Smooth muscle cell (in vitro differentiated cells): Measurements from ENCODE around the gene KRI1. TPM values are rescaled to one million over a fixed set of nuclear protein-coding genes. Genes with fewer than 3 reads are reported as not detected.
"Not testable (repeated sequence)": the region's sequence is repeated elsewhere in the genome, so short reads cannot be mapped to it uniquely, and the experiment has no call there.

ENCODE experiments used
- DNase-seq: peaks from one replicate; lab custom pipeline; 2025; ENCODE audit not compliant: unreplicated experiment; lab: John Stamatoyannopoulos, UW
- H2AFZ ChIP-seq: fragments of 200-600 bp; sonication (generic); 2 replicates; pipeline ENCODE4 v1.6.0; 2016; ENCODE audit warnings: antibody characterized with exemption, low read depth, mild to moderate bottlenecking
- H3F3A ChIP-seq: fragments of 200-600 bp; sonication (generic); 2 replicates; pipeline ENCODE4 v1.6.0; 2017; ENCODE audit warnings: antibody characterized with exemption, low read depth
- H3K27ac ChIP-seq: fragments of 200-600 bp; sonication (generic); 2 replicates; pipeline ENCODE4 v1.5.1; 2016; ENCODE audit warnings: low read depth, mild to moderate bottlenecking
- H3K27me3 ChIP-seq: fragments of 200-600 bp; sonication (generic); 2 replicates; pipeline ENCODE4 v1.6.1; 2016; ENCODE audit warnings: low read depth, mild to moderate bottlenecking
- H3K36me3 ChIP-seq: fragments of 200-600 bp; sonication (generic); 2 replicates; pipeline ENCODE4 v1.5.1; 2016; ENCODE audit warnings: low read depth
- H3K4me1 ChIP-seq: fragments of 200-600 bp; sonication (generic); 2 replicates; pipeline ENCODE4 v1.5.1; 2016; ENCODE audit warnings: low read depth
- H3K4me2 ChIP-seq: fragments of 200-600 bp; sonication (generic); 2 replicates; pipeline ENCODE4 v1.6.0; 2016; ENCODE audit warnings: mild to moderate bottlenecking
- H3K4me3 ChIP-seq: fragments of 200-600 bp; sonication (generic); 2 replicates; pipeline ENCODE4 v1.5.1; 2016; ENCODE audit warnings: mild to moderate bottlenecking
- H3K79me2 ChIP-seq: fragments of 200-600 bp; sonication (generic); 2 replicates; pipeline ENCODE4 v1.6.0; 2016; ENCODE audit warnings: low read depth, mild to moderate bottlenecking
- H3K9ac ChIP-seq: fragments of 200-600 bp; sonication (generic); 2 replicates; pipeline ENCODE4 v1.6.0; 2016; ENCODE audit warnings: low read depth
- H3K9me3 ChIP-seq: fragments of 200-600 bp; sonication (generic); replicated peaks from 2 replicates; pipeline ENCODE4 v1.5.1; 2016; ENCODE audit warnings: low read depth
- H4K20me1 ChIP-seq: fragments of 200-600 bp; sonication (generic); 2 replicates; pipeline ENCODE4 v1.6.0; 2016; ENCODE audit warnings: low read depth
- WGBS: methylation state at CpG from one replicate; pipeline ENCODE4 v1.1.7; 2016; ENCODE audit warnings: low lambda C conversion rate; 5-methylcytosine and 5-hydroxymethylcytosine counted together
- polyA plus RNA-seq: library from polyadenylated mRNA; unstranded; fragments of >200 nt; fragmentation: Nextera tagmentation; extraction: Ambion mirVana; gene quantifications from 2 replicates; pipeline ENCODE4 v1.2.1, GENCODE V29; 2016
- total RNA-seq: library from RNA; depleted of rRNA; stranded (reverse); fragments of >200 nt; gene quantifications from 2 replicates; pipeline ENCODE4 v1.2.3, GENCODE V29; 2014
- TF ChIP-seq, protein P1 (sequence below): fragments of 200-600 bp; sonication (generic); IDR thresholded peaks from 2 replicates; pipeline ENCODE4 v1.5.1; 2017; ENCODE audit warnings: borderline replicate concordance, mild to moderate bottlenecking, antibody characterized with exemption; ENCODE audit not compliant: insufficient read depth, poor library complexity, severe bottlenecking

KRI1 gene
- total and polyA plus RNA-seq, 2 experiments from 2014 or later, result 7.1 to 10.1 TPM

GRCh38 chr19:10574462-10574861 is 8.7 kb upstream of the KRI1 start:
- no peaks in the 10 kb centered on the region for H4K20me1 ChIP-seq
- no peak overlapping the region for H3K4me3 ChIP-seq
- no peak overlapping the region for H3K9ac ChIP-seq
- H3K4me2 ChIP-seq, result no peak overlapping the region
- peaks cover 5% of the 10 kb centered on the region for H3F3A ChIP-seq
- no peaks in the 10 kb centered on the region for H3K79me2 ChIP-seq
- peaks cover 3% of the 10 kb centered on the region for H3K4me1 ChIP-seq
- TF ChIP-seq, protein P1, sequence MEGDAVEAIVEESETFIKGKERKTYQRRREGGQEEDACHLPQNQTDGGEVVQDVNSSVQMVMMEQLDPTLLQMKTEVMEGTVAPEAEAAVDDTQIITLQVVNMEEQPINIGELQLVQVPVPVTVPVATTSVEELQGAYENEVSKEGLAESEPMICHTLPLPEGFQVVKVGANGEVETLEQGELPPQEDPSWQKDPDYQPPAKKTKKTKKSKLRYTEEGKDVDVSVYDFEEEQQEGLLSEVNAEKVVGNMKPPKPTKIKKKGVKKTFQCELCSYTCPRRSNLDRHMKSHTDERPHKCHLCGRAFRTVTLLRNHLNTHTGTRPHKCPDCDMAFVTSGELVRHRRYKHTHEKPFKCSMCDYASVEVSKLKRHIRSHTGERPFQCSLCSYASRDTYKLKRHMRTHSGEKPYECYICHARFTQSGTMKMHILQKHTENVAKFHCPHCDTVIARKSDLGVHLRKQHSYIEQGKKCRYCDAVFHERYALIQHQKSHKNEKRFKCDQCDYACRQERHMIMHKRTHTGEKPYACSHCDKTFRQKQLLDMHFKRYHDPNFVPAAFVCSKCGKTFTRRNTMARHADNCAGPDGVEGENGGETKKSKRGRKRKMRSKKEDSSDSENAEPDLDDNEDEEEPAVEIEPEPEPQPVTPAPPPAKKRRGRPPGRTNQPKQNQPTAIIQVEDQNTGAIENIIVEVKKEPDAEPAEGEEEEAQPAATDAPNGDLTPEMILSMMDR, result no peak
- H2AFZ ChIP-seq, result no peak overlapping the region
- DNase-seq, result no peak
- H3K9me3 ChIP-seq, result no peaks in the 10 kb centered on the region
- H3K36me3 ChIP-seq, result no peaks in the 10 kb centered on the region
- no peaks in the 10 kb centered on the region for H3K27me3 ChIP-seq
- 95% methylated on average over 8 of the region's 8 CpGs for WGBS
- H3K27ac ChIP-seq, result no peak overlapping the region

GRCh38 chr19:10573793-10574192 is 8.0 kb upstream of the KRI1 start:
- H4K20me1 ChIP-seq, H3K36me3 ChIP-seq, H3K4me2 ChIP-seq, DNase-seq, H3F3A ChIP-seq, H3K27ac ChIP-seq, H2AFZ ChIP-seq, H3K27me3 ChIP-seq, H3K9ac ChIP-seq, H3K79me2 ChIP-seq, H3K4me1 ChIP-seq, H3K4me3 ChIP-seq, H3K9me3 ChIP-seq: not testable (repeated sequence)
- 98% methylated on average over 6 of the region's 6 CpGs for WGBS

GRCh38 chr19:10568826-10569651 is 3.2 kb upstream of the KRI1 start, which contains the start of gene CDKN2D:
TSS of gene CDKN2D (minus strand) at chr19:10568979. CDS start at chr19:10568653, 326 bp downstream.
- TF ChIP-seq, protein P1, result no peak
- peak; percentile 97 for DNase-seq
- Histone ChIP-seq H3K36me3 (no peaks in the 10 kb centered on the region), H3K79me2 (peaks cover 12% of the 10 kb centered on the region), H3F3A (peaks cover 14% of the 10 kb centered on the region), H4K20me1 (no peaks in the 10 kb centered on the region), H3K9ac (peak within 1 kb of the TSS; percentile 48), H3K27ac (peak within 1 kb of the TSS; percentile 39), H3K9me3 (no peaks in the 10 kb centered on the region), H3K4me2 (peak within 1 kb of the TSS; percentile 96), H3K4me3 (peak within 1 kb of the TSS; percentile 75), H2AFZ (peak within 1 kb of the TSS; percentile 63), H3K27me3 (no peaks in the 10 kb centered on the region), H3K4me1 (peaks cover 18% of the 10 kb centered on the region)
- WGBS, result 2% methylated on average over 50 of the region's 71 CpGs

- no peaks in the 10 kb centered on the region for H3K9me3 ChIP-seq
- H3K27ac ChIP-seq, result no peak overlapping the region
- H3K9ac ChIP-seq, result peak overlapping the region; percentile 39
- H3K4me3 ChIP-seq, result peak overlapping the region; percentile 75
- no peak for DNase-seq
- TF ChIP-seq, protein P1, result no peak
- H2AFZ ChIP-seq, result no peak overlapping the region
- H3K36me3 ChIP-seq, result no peaks in the 10 kb centered on the region
- peaks cover 14% of the 10 kb centered on the region for H3F3A ChIP-seq
- peaks cover 18% of the 10 kb centered on the region for H3K4me1 ChIP-seq
- H3K79me2 ChIP-seq, result peaks cover 12% of the 10 kb centered on the region
- no peaks in the 10 kb centered on the region for H3K27me3 ChIP-seq
- no peaks in the 10 kb centered on the region for H4K20me1 ChIP-seq
- H3K4me2 ChIP-seq, result peak overlapping the region; percentile 88
- WGBS, result 3% methylated on average over 49 of the region's 58 CpGs
Measured at GRCh38 chr19:10568062-10568825, 2.4 kb upstream of the KRI1 start.
